Progenitor cell of endocrine pancreas (in vitro differentiated cells): Measurements from ENCODE around the gene SLC12A6. TPM values are rescaled to one million over a fixed set of nuclear protein-coding genes. Genes with fewer than 3 reads are reported as not detected.
A peak's percentile ranks its signal among the peaks of the same experiment; 100 is the strongest.

Experiments
- DNase-seq: peaks from one replicate; pipeline ENCODE4 v3.0.0; 2021; ENCODE audit warnings: low spot score; ENCODE audit not compliant: unreplicated experiment
- H3K27ac Mint-ChIP-seq: 2 replicates; pipeline ENCODE4 v1.8.0; 2021; ENCODE audit warnings: mild to moderate bottlenecking, moderate library complexity, mixed read lengths
- H3K27me3 Mint-ChIP-seq: 2 replicates; pipeline ENCODE4 v1.8.0; 2021; ENCODE audit warnings: mixed read lengths
- H3K36me3 Mint-ChIP-seq: 2 replicates; pipeline ENCODE4 v1.8.0; 2022; ENCODE audit warnings: mixed read lengths; ENCODE audit not compliant: insufficient read depth
- H3K4me1 Mint-ChIP-seq: 2 replicates; pipeline ENCODE4 v1.8.0; 2021; ENCODE audit warnings: low read depth, mixed read lengths
- H3K4me3 Mint-ChIP-seq: 2 replicates; pipeline ENCODE4 v1.8.0; 2021; ENCODE audit warnings: low read depth, mild to moderate bottlenecking, moderate library complexity, mixed read lengths
- H3K9me3 Mint-ChIP-seq: 2 replicates; pipeline ENCODE4 v1.8.0; 2021; ENCODE audit warnings: low read depth, mixed read lengths
- CTCF ChIP-seq: fragments of 200-600 bp; sonication (generic); IDR thresholded peaks from one replicate; pipeline ENCODE4 v1.5.0; 2021; ENCODE audit warnings: antibody characterized with exemption, mild to moderate bottlenecking; ENCODE audit not compliant: unreplicated experiment
- total RNA-seq: library from RNA; stranded (reverse); gene quantifications from 2 replicates; pipeline ENCODE4 v1.2.1, GENCODE V29; 2021

Gene SLC12A6
- total RNA-seq, 1 donor from 2014 or later = 30.9 TPM

- Mint-ChIP-seq H3K27me3 (no peaks in the 10 kb centered on the region), H3K27ac (no peak overlapping the region), H3K9me3 (no peaks in the 10 kb centered on the region), H3K4me3 (no peak overlapping the region), H3K4me1 (no peaks in the 10 kb centered on the region), H3K36me3 (peaks cover 8% of the 10 kb centered on the region)
- DNase-seq = no peak
- no peak for TF ChIP-seq CTCF
Measured at GRCh38 chr15:34239151-34239808, 98.3 kb downstream of the SLC12A6 start.

- no peak for TF ChIP-seq CTCF
- Mint-ChIP-seq H3K36me3 (peaks cover 7% of the 10 kb centered on the region), H3K4me3 (no peak overlapping the region), H3K9me3 (no peaks in the 10 kb centered on the region), H3K27me3 (no peaks in the 10 kb centered on the region), H3K4me1 (no peaks in the 10 kb centered on the region), H3K27ac (no peak overlapping the region)
- DNase-seq = no peak
Measured at GRCh38 chr15:34233614-34234013, 104.0 kb downstream of the SLC12A6 start.

- Mint-ChIP-seq H3K27ac (peak overlapping the region; percentile 97), H3K9me3 (no peaks in the 10 kb centered on the region), H3K4me1 (peaks cover 8% of the 10 kb centered on the region), H3K4me3 (peak overlapping the region; percentile 90), H3K36me3 (peaks cover 3% of the 10 kb centered on the region), H3K27me3 (peaks cover 6% of the 10 kb centered on the region)
- no peak for TF ChIP-seq CTCF
- DNase-seq = no peak
Measured at GRCh38 chr15:34223904-34224596, 113.5 kb downstream of the SLC12A6 start.

GRCh38 chr15:34217587-34218225 lies 119.9 kb downstream of the SLC12A6 start:
- peaks cover 20% of the 10 kb centered on the region for H3K27me3 Mint-ChIP-seq
- H3K36me3 Mint-ChIP-seq = no peaks in the 10 kb centered on the region
- H3K4me1 Mint-ChIP-seq = no peaks in the 10 kb centered on the region
- no peak for TF ChIP-seq CTCF
- H3K4me3 Mint-ChIP-seq = no peak overlapping the region
- no peak overlapping the region for H3K27ac Mint-ChIP-seq
- no peak for DNase-seq
- H3K9me3 Mint-ChIP-seq = no peaks in the 10 kb centered on the region

- Mint-ChIP-seq H3K36me3 (no peaks in the 10 kb centered on the region), H3K27ac (no peak overlapping the region), H3K27me3 (peaks cover 18% of the 10 kb centered on the region), H3K4me1 (no peaks in the 10 kb centered on the region), H3K4me3 (no peak overlapping the region), H3K9me3 (no peaks in the 10 kb centered on the region)
- DNase-seq = no peak
- TF ChIP-seq CTCF = no peak
Measured at GRCh38 chr15:34216527-34217270, 120.9 kb downstream of the SLC12A6 start.
